ENCODE results near the gene FLVCR1. TPM values are rescaled to one million over a fixed set of nuclear protein-coding genes. Genes with fewer than 3 reads are reported as not detected.

FLVCR1 gene
- total RNA-seq, 1 experiment from 2014 or later = 26.4 TPM

DNA sequence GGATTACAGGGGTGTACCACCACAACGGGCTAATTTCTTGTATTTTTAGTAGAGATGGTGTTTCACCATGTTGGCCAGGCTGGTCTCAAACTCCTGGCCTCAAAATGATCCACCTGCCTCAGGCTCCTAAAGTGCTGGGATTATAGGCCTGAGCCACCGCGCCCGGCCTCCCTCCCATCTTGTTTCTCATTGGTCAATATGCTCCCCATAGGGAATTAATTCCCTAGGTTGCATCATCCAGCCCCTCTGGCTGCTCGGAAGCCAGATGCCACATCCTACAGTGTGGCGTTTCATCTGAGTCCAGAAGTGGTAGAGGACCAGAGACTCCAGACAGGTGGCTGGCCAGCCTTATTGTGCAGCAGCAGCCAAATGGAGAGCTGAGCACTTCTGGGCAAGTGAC, 80.8 kb downstream of the FLVCR1 start:
- Histone ChIP-seq H3K36me3 (ENCODE audit: insufficient read depth, low read length, poor library complexity, severe bottlenecking) (no peaks in the 10 kb centered on the region), H3K27me3 (replicated peaks; ENCODE audit: insufficient read depth, low read depth, low read length, poor library complexity) (no peaks in the 10 kb centered on the region), H3K4me3 (ENCODE audit: low read depth, low read length, poor library complexity, severe bottlenecking) (no peak overlapping the region), H3K4me1 (ENCODE audit: insufficient read depth, low read length, poor library complexity, severe bottlenecking) (no peaks in the 10 kb centered on the region), H3K9me3 (ENCODE audit: low read depth, low read length, poor library complexity, severe bottlenecking) (no peaks in the 10 kb centered on the region), H3K27ac (ENCODE audit: low read depth, low read length, poor library complexity, severe bottlenecking) (no peak overlapping the region)
- intact Hi-C loops (cut with micrococcal nuclease; ENCODE audit: unreplicated experiment) = no loop called here
- no peak for TF ChIP-seq EZH2 (IDR thresholded peaks at IDR 0.05; ENCODE audit: borderline replicate concordance, low read depth, low read length, poor library complexity, severe bottlenecking)
- TF ChIP-seq CTCF (conservative IDR thresholded peaks at IDR 0.05; ENCODE audit: low read depth, low read length) = no peak
- CTCF ChIA-PET = interaction anchor here (0.6 kb wide), 1 partner anchor 84 kb away, joined by 4 read pairs; no protein-coding TSS in a partner anchor
- no TSS peak for BruUV-seq (replicated peaks)
- no peak for DNase-seq (ENCODE audit: low spot score)
- POLR2A ChIA-PET (ENCODE audit: low non-redundant PET) = no interaction called here

- intact Hi-C loops (cut with micrococcal nuclease; ENCODE audit: unreplicated experiment) = no loop called here
- BruUV-seq (replicated peaks) = no TSS peak
- CTCF ChIA-PET = no interaction called here
Measured at GRCh38 chr1:212941452-212941851, 83.4 kb downstream of the FLVCR1 start.

GRCh38 chr1:212942679-212943392, 84.8 kb downstream of the FLVCR1 start:
- CTCF ChIA-PET = no interaction called here
- H3K4me3 ChIP-seq (ENCODE audit: low read depth, low read length, poor library complexity, severe bottlenecking) = no peak overlapping the region
- H3K36me3 ChIP-seq (ENCODE audit: insufficient read depth, low read length, poor library complexity, severe bottlenecking) = no peaks in the 10 kb centered on the region
- no peaks in the 10 kb centered on the region for H3K4me1 ChIP-seq (ENCODE audit: insufficient read depth, low read length, poor library complexity, severe bottlenecking)
- intact Hi-C loops (cut with micrococcal nuclease; ENCODE audit: unreplicated experiment) = no loop called here
- H3K27ac ChIP-seq (ENCODE audit: low read depth, low read length, poor library complexity, severe bottlenecking) = no peak overlapping the region
- POLR2A ChIA-PET (ENCODE audit: low non-redundant PET) = no interaction called here
- TF ChIP-seq EZH2 (IDR thresholded peaks at IDR 0.05; ENCODE audit: borderline replicate concordance, low read depth, low read length, poor library complexity, severe bottlenecking) (no peak), CTCF (conservative IDR thresholded peaks at IDR 0.05; ENCODE audit: low read depth, low read length) (no peak)
- no peaks in the 10 kb centered on the region for H3K9me3 ChIP-seq (ENCODE audit: low read depth, low read length, poor library complexity, severe bottlenecking)
- H3K27me3 ChIP-seq (replicated peaks; ENCODE audit: insufficient read depth, low read depth, low read length, poor library complexity) = no peaks in the 10 kb centered on the region
- DNase-seq (ENCODE audit: low spot score) = no peak
- no TSS peak for BruUV-seq (replicated peaks)

More at GRCh38 chr1:212941452-212941851, 83.4 kb downstream of the FLVCR1 start:
- Histone ChIP-seq H3K4me1 (ENCODE audit: insufficient read depth, low read length, poor library complexity, severe bottlenecking) (no peaks in the 10 kb centered on the region), H3K36me3 (ENCODE audit: insufficient read depth, low read length, poor library complexity, severe bottlenecking) (no peaks in the 10 kb centered on the region), H3K27me3 (replicated peaks; ENCODE audit: insufficient read depth, low read depth, low read length, poor library complexity) (no peaks in the 10 kb centered on the region), H3K9me3 (ENCODE audit: low read depth, low read length, poor library complexity, severe bottlenecking) (no peaks in the 10 kb centered on the region), H3K4me3 (ENCODE audit: low read depth, low read length, poor library complexity, severe bottlenecking) (no peak overlapping the region), H3K27ac (ENCODE audit: low read depth, low read length, poor library complexity, severe bottlenecking) (no peak overlapping the region)
- POLR2A ChIA-PET (ENCODE audit: low non-redundant PET) = no interaction called here
- no peak for DNase-seq (ENCODE audit: low spot score)
- TF ChIP-seq CTCF (conservative IDR thresholded peaks at IDR 0.05; ENCODE audit: low read depth, low read length) = no peak
- TF ChIP-seq EZH2 (IDR thresholded peaks at IDR 0.05; ENCODE audit: borderline replicate concordance, low read depth, low read length, poor library complexity, severe bottlenecking) = no peak

Measured in A673 (cell line).